ENCODE measurements around the gene FBXW12. TPM values are rescaled to one million over a fixed set of nuclear protein-coding genes. Genes with fewer than 3 reads are reported as not detected.
"Not testable (repeated sequence)": the region's sequence is repeated elsewhere in the genome, so short reads cannot be mapped to it uniquely, and the experiment has no call there.

The FBXW12 gene
- polyA plus RNA-seq, 1 experiment, result not detected

GRCh38 chr3:48398701-48399386, 26.8 kb downstream of the FBXW12 start:
- Histone ChIP-seq H3K9me3 (ENCODE audit: control insufficient read depth, insufficient read depth, low read length) (no peaks in the 10 kb centered on the region), H3K27me3 (ENCODE audit: control insufficient read depth, insufficient read depth, low read length) (peaks cover 7% of the 10 kb centered on the region), H3K27ac (ENCODE audit: low read depth, low read length) (no peak overlapping the region), H3K4me3 (ENCODE audit: low read depth, low read length) (no peak overlapping the region)
- ChIA-PET CTCF (interaction anchor here (0.8 to 7.6 kb wide), 2 partner anchors 10 to 35 kb away, joined by 3 to 402 read pairs; partner anchors contain the start of genes CCDC51, PLXNB1 and TMA7), POLR2A (no interaction called here)
- no peak for TF ChIP-seq CTCF (IDR thresholded peaks at IDR 0.05; ENCODE audit: low read depth, low read length)
- DNase-seq (ENCODE audit: low read depth, low spot score), result no peak

GRCh38 chr3:48399387-48400172, 27.6 kb downstream of the FBXW12 start:
- no peak for TF ChIP-seq CTCF (IDR thresholded peaks at IDR 0.05; ENCODE audit: low read depth, low read length)
- CTCF ChIA-PET, result interaction anchor here (0.7 to 7.6 kb wide), 10 partner anchors 9 to 205 kb away, joined by 3 to 402 read pairs (median 8); partner anchors contain the start of genes CCDC51, PLXNB1, TMA7 and ZNF589
- H3K27me3 ChIP-seq (ENCODE audit: control insufficient read depth, insufficient read depth, low read length), result peaks cover 7% of the 10 kb centered on the region
- no peak overlapping the region for H3K27ac ChIP-seq (ENCODE audit: low read depth, low read length)
- POLR2A ChIA-PET, result no interaction called here
- H3K4me3 ChIP-seq (ENCODE audit: low read depth, low read length), result no peak overlapping the region
- H3K9me3 ChIP-seq (ENCODE audit: control insufficient read depth, insufficient read depth, low read length), result no peaks in the 10 kb centered on the region
- DNase-seq (ENCODE audit: low read depth, low spot score), result no peak

GRCh38 chr3:48400824-48401433, 28.9 kb downstream of the FBXW12 start:
- ChIA-PET CTCF (interaction anchor here (0.5 to 7.6 kb wide), 33 partner anchors 8 to 339 kb away, joined by 3 to 402 read pairs (median 4); partner anchors contain the start of genes ATRIP, CCDC51, PLXNB1 and TMA7), POLR2A (interaction anchor here (1.0 to 1.1 kb wide), 2 partner anchors 35 to 46 kb away, joined by 6 to 13 read pairs; partner anchors contain the start of gene ATRIP)
- peak; percentile 75 for TF ChIP-seq CTCF (IDR thresholded peaks at IDR 0.05; ENCODE audit: low read depth, low read length)
- Histone ChIP-seq H3K27me3 (ENCODE audit: control insufficient read depth, insufficient read depth, low read length) (no peaks in the 10 kb centered on the region), H3K9me3 (ENCODE audit: control insufficient read depth, insufficient read depth, low read length) (no peaks in the 10 kb centered on the region; the same call in 1 of the 2 replicates), H3K27ac (ENCODE audit: low read depth, low read length) (no peak overlapping the region), H3K4me3 (ENCODE audit: low read depth, low read length) (no peak overlapping the region)
- DNase-seq (ENCODE audit: low read depth, low spot score), result no peak

- CTCF ChIA-PET, result interaction anchor here (0.6 to 7.6 kb wide), 21 partner anchors 10 to 339 kb away, joined by 3 to 402 read pairs (median 5); partner anchors contain the start of genes ATRIP, CCDC51, PLXNB1 and TMA7
- POLR2A ChIA-PET, result interaction anchor here (1.0 to 1.1 kb wide), 2 partner anchors 35 to 45 kb away, joined by 6 to 13 read pairs; partner anchors contain the start of gene ATRIP
- H3K4me3 ChIP-seq (ENCODE audit: low read depth, low read length); H3K27me3 ChIP-seq (ENCODE audit: control insufficient read depth, insufficient read depth, low read length); H3K9me3 ChIP-seq (ENCODE audit: control insufficient read depth, insufficient read depth, low read length); DNase-seq (ENCODE audit: low read depth, low spot score): not testable (repeated sequence)
- peak overlapping the region; percentile 77 for H3K27ac ChIP-seq (ENCODE audit: low read depth, low read length)
Measured at GRCh38 chr3:48401434-48401901, 29.4 kb downstream of the FBXW12 start.

GRCh38 chr3:48402281-48402732, 30.3 kb downstream of the FBXW12 start:
- Histone ChIP-seq H3K27ac (ENCODE audit: low read depth, low read length) (peak overlapping the region; percentile 77), H3K9me3 (ENCODE audit: control insufficient read depth, insufficient read depth, low read length) (no peaks in the 10 kb centered on the region; the same call in 1 of the 2 replicates), H3K4me3 (ENCODE audit: low read depth, low read length) (no peak overlapping the region), H3K27me3 (ENCODE audit: control insufficient read depth, insufficient read depth, low read length) (no peaks in the 10 kb centered on the region)
- ChIA-PET POLR2A (no interaction called here), CTCF (interaction anchor here (7.6 kb wide), 1 partner anchor 32 kb away, joined by 402 read pairs; the partner anchor contains the start of genes CCDC51, PLXNB1 and TMA7)
- no peak for TF ChIP-seq CTCF (IDR thresholded peaks at IDR 0.05; ENCODE audit: low read depth, low read length)
- DNase-seq (ENCODE audit: low read depth, low spot score), result peak; percentile 77

Measured in AG04450 (cell line).